Gastrocnemius medialis (tissue), 4 donors: ENCODE data around the gene ARHGEF17. TPM values are rescaled to one million over a fixed set of nuclear protein-coding genes. Genes with fewer than 3 reads are reported as not detected.
A peak's percentile ranks its signal among the peaks of the same experiment; 100 is the strongest.

ENCODE experiments used
- ATAC-seq, 2 donors: fragments of 150-250 bp; one replicate each; pipeline ENCODE4 v1.9.1; 2016
- DNase-seq, 2 donors: peaks; one replicate each; pipeline ENCODE4 v3.0.0-alpha.2; 2019
- H3K27ac ChIP-seq, 4 donors: fragments of 200-600 bp; sonication (generic); 1 replicate in 1 of 4; 2 replicates in 3 of 4; pipeline ENCODE4 v1.5.1; 2016 to 2018; ENCODE audit warnings: mild to moderate bottlenecking in 2 of 4, moderate library complexity in 1 of 4
- H3K27me3 ChIP-seq, 3 donors: fragments of 200-600 bp; sonication (generic) in 2 of 3; 1 replicate in 1 of 3; 2 replicates in 2 of 3; pipeline versions ENCODE4 v1.5.1 to v1.6.0; 2016 to 2019; ENCODE audit warnings: mild to moderate bottlenecking in 1 of 3, moderate library complexity in 1 of 3
- H3K36me3 ChIP-seq, 2 donors: fragments of 200-600 bp; sonication (generic) in 1 of 2; one replicate each; pipeline ENCODE4 v1.5.1; 2017 to 2018
- H3K4me1 ChIP-seq, 2 donors: fragments of 200-600 bp; sonication (generic) in 1 of 2; one replicate each; pipeline ENCODE4 v1.5.1; 2016 to 2017; ENCODE audit warnings: mild to moderate bottlenecking in 2 of 2
- H3K4me3 ChIP-seq, 4 donors: fragments of 200-600 bp; sonication (generic) in 3 of 4; 1 replicate in 1 of 4; 2 replicates in 3 of 4; pipeline ENCODE4 v1.5.1; 2016 to 2019; ENCODE audit warnings: mild to moderate bottlenecking in 2 of 4
- H3K9me3 ChIP-seq, 3 donors: fragments of 200-600 bp; sonication (generic) in 2 of 3; 1 replicate in 1 of 3; 2 replicates in 2 of 3; pipeline ENCODE4 v1.5.1; 2016 to 2019
- CTCF ChIP-seq, 5 experiments: fragments of 450-650 bp in 3 of 5; fragments of 200-600 bp in 2 of 5; sonication (generic) in 2 of 5; IDR thresholded peaks in 4 of 5; conservative IDR thresholded peaks in 1 of 5; 1 replicate in 4 of 5; 2 replicates in 1 of 5; pipeline ENCODE4 v1.5.1; 2016 to 2019; ENCODE audit warnings: antibody characterized with exemption in 5 of 5, mild to moderate bottlenecking in 3 of 5, moderate library complexity in 3 of 5
- POLR2A ChIP-seq, 2 donors: fragments of 450-650 bp; IDR thresholded peaks; one replicate each; pipeline ENCODE4 v1.6.1; 2017; ENCODE audit warnings: antibody characterized with exemption in 2 of 2, mild to moderate bottlenecking in 2 of 2, moderate library complexity in 2 of 2
- in situ Hi-C, 4 donors: fragments of 200-750 bp; cut with MboI; loops; one replicate each; pipeline versions ENCODE4 v1.15.0 to v1.8.0; 2017; ENCODE audit warnings: low sequenced_read_pairs in 4 of 4
- intact Hi-C: fragments of 100-400 bp; cut with DNase I; formaldehyde crosslinking; loops from one replicate; pipeline ENCODE4 v1.15.1; 2023; ENCODE audit warnings: low total_unique reads
- total RNA-seq, 4 donors: library from RNA; depleted of rRNA; stranded (reverse); fragments of >200 nt; gene quantifications; one replicate each; pipeline versions ENCODE4 v1.1.0 to v1.2.3, GENCODE V29; 2016

The ARHGEF17 gene
- total RNA-seq, 4 donors from 2014 or later, result 8.9 to 16.9 (median 13.9) TPM

GRCh38 chr11:73294604-73295003, 13.5 kb upstream of the ARHGEF17 start:
- Histone ChIP-seq H3K9me3 (no peaks in the 10 kb centered on the region), H3K27ac (no peak overlapping the region), H3K4me1 (no peaks in the 10 kb centered on the region), H3K27me3 (no peaks in the 10 kb centered on the region), H3K4me3 (no peak overlapping the region), H3K36me3 (no peaks in the 10 kb centered on the region)
- ATAC-seq, result no peak
- DNase-seq, result no peak
- no peak for TF ChIP-seq CTCF (IDR thresholded peaks at IDR 0.05 in 4 of 5, conservative IDR thresholded peaks at IDR 0.05 in 1 of 5)
- TF ChIP-seq POLR2A (IDR thresholded peaks at IDR 0.05), result no peak
- intact Hi-C loops (no loop called here), in situ Hi-C loops (loop anchor here (10.0 to 25.0 kb wide), 2 partner anchors 110 to 457 kb away; no protein-coding TSS in a partner anchor)

GRCh38 chr11:73295241-73295995, 12.7 kb upstream of the ARHGEF17 start:
- H3K4me3 ChIP-seq, result no peak overlapping the region
- H3K36me3 ChIP-seq, result no peaks in the 10 kb centered on the region
- no peaks in the 10 kb centered on the region for H3K4me1 ChIP-seq
- DNase-seq (no peak), ATAC-seq (no peak)
- no peaks in the 10 kb centered on the region for H3K27me3 ChIP-seq
- H3K9me3 ChIP-seq, result no peaks in the 10 kb centered on the region
- TF ChIP-seq CTCF (IDR thresholded peaks at IDR 0.05 in 4 of 5, conservative IDR thresholded peaks at IDR 0.05 in 1 of 5) (peak; percentile 43 to 72 (median 66)), POLR2A (IDR thresholded peaks at IDR 0.05) (no peak)
- intact Hi-C loops (no loop called here), in situ Hi-C loops (loop anchor here (10.0 to 25.0 kb wide), 2 partner anchors 111 to 458 kb away; no protein-coding TSS in a partner anchor)
- H3K27ac ChIP-seq, result no peak overlapping the region

DNA sequence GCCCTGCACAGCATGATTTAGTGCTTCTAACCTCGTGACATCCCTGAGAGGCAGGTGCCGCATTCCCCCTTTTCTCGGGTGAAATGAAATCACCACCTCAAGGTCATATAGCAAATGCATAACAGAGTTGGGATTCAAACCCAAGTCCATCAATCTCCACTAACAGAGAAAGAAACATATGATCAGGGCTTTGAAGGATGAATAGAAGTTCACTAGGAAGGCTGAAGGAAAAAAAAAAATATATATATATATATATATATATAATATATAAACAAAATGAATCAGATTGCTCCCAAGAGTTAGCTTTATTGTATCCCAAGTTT, 12.1 kb upstream of the ARHGEF17 start:
- in situ Hi-C loops, result loop anchor here (10.0 to 25.0 kb wide), 2 partner anchors 111 to 459 kb away; no protein-coding TSS in a partner anchor
- Histone ChIP-seq H3K27me3 (no peaks in the 10 kb centered on the region), H3K4me3 (no peak overlapping the region), H3K27ac (no peak overlapping the region), H3K9me3 (no peaks in the 10 kb centered on the region), H3K4me1 (no peaks in the 10 kb centered on the region), H3K36me3 (no peaks in the 10 kb centered on the region)
- intact Hi-C loops, result no loop called here
- TF ChIP-seq CTCF (IDR thresholded peaks at IDR 0.05 in 4 of 5, conservative IDR thresholded peaks at IDR 0.05 in 1 of 5), result no peak
- TF ChIP-seq POLR2A (IDR thresholded peaks at IDR 0.05), result no peak
- ATAC-seq (no peak), DNase-seq (no peak)

GRCh38 chr11:73296501-73297230, 11.4 kb upstream of the ARHGEF17 start:
- ATAC-seq (no peak), DNase-seq (no peak)
- no peaks in the 10 kb centered on the region for H3K36me3 ChIP-seq
- H3K4me3 ChIP-seq, result no peak overlapping the region
- in situ Hi-C loops, result loop anchor here (10.0 to 25.0 kb wide), 2 partner anchors 112 to 459 kb away; no protein-coding TSS in a partner anchor
- no peaks in the 10 kb centered on the region for H3K9me3 ChIP-seq
- no peak overlapping the region for H3K27ac ChIP-seq
- H3K4me1 ChIP-seq, result no peaks in the 10 kb centered on the region
- intact Hi-C loops, result no loop called here
- no peaks in the 10 kb centered on the region for H3K27me3 ChIP-seq
- no peak for TF ChIP-seq CTCF (IDR thresholded peaks at IDR 0.05 in 4 of 5, conservative IDR thresholded peaks at IDR 0.05 in 1 of 5)
- no peak for TF ChIP-seq POLR2A (IDR thresholded peaks at IDR 0.05)
